A673 (cell line): ENCODE measurements around the gene FOS.

Source experiments
- CTCF ChIP-seq: fragments of 300-800, 200-600 bp; sonication (generic); conservative IDR thresholded peaks from 2 replicates; pipeline ENCODE4 v1.5.1; 2017; ENCODE audit warnings: low read depth, mild to moderate bottlenecking, antibody characterized with exemption, low read length, moderate library complexity, mixed read lengths
- EZH2 ChIP-seq: fragments of 200-600 bp; sonication (generic); IDR thresholded peaks from 2 replicates; pipeline ENCODE4 v1.6.1; 2017; ENCODE audit warnings: borderline replicate concordance, low read depth, mild to moderate bottlenecking, mixed read lengths, antibody characterized with exemption, low read length; ENCODE audit not compliant: poor library complexity, severe bottlenecking

- no peak for TF ChIP-seq CTCF
- no peak for TF ChIP-seq EZH2
These were observed 23.6 kb upstream of the FOS start for GRCh38 chr14:75254901-75255584.
